Spleen (tissue), 11 donors: ENCODE data around the gene ARHGAP22. TPM values are rescaled to one million over a fixed set of nuclear protein-coding genes. Genes with fewer than 3 reads are reported as not detected.

Experiments
- DNase-seq: peaks from one replicate; pipeline ENCODE4 v3.0.0-alpha.2; 2020
- H3K27ac ChIP-seq, 8 donors: fragments of 200-600 bp; sonication (generic) in 7 of 8; 1 replicate in 4 of 8; 2 replicates in 4 of 8; pipeline versions ENCODE4 v1.5.0 to v1.8.0; 2016 to 2021; ENCODE audit warnings: inconsistent platforms in 4 of 8, mild to moderate bottlenecking in 4 of 8, moderate library complexity in 1 of 8
- H3K27me3 ChIP-seq, 7 donors: fragments of 200-600 bp; sonication (generic) in 6 of 7; replicated peaks in 1 of 7; 1 replicate in 4 of 7; 2 replicates in 3 of 7; pipeline versions ENCODE4 v1.5.0 to v1.8.0; 2016 to 2021; ENCODE audit warnings: inconsistent platforms in 3 of 7, mild to moderate bottlenecking in 1 of 7
- H3K36me3 ChIP-seq, 6 donors: fragments of 200-600 bp; sonication (generic) in 5 of 6; 1 replicate in 4 of 6; 2 replicates in 2 of 6; pipeline versions ENCODE4 v1.5.0 to v1.8.0; 2016 to 2021; ENCODE audit warnings: inconsistent platforms in 2 of 6
- H3K4me1 ChIP-seq, 6 donors: fragments of 200-600 bp; sonication (generic) in 5 of 6; 1 replicate in 3 of 6; 2 replicates in 3 of 6; pipeline versions ENCODE4 v1.5.0 to v1.8.0; 2016 to 2021; ENCODE audit warnings: inconsistent platforms in 3 of 6
- H3K4me3 ChIP-seq, 8 donors: fragments of 200-600 bp; sonication (generic) in 7 of 8; 1 replicate in 4 of 8; 2 replicates in 4 of 8; pipeline versions ENCODE4 v1.5.0 to v1.8.0; 2016 to 2021; ENCODE audit warnings: inconsistent platforms in 4 of 8, mild to moderate bottlenecking in 4 of 8, moderate library complexity in 2 of 8
- H3K9me3 ChIP-seq, 8 donors: fragments of 200-600 bp; sonication (generic) in 7 of 8; 1 replicate in 4 of 8; 2 replicates in 4 of 8; pipeline versions ENCODE4 v1.5.0 to v1.8.0; 2016 to 2021; ENCODE audit warnings: inconsistent platforms in 4 of 8
- POLR2A ChIP-seq, 3 donors: fragments of 450-650 bp; IDR thresholded peaks; one replicate each; pipeline ENCODE4 v1.5.1; 2017; ENCODE audit warnings: antibody characterized with exemption in 3 of 3, mild to moderate bottlenecking in 1 of 3
- POLR2AphosphoS5 ChIP-seq, 3 donors: sonication (generic); formaldehyde crosslinking; IDR thresholded peaks; one replicate each; pipeline ENCODE4 v1.5.1; 2017; ENCODE audit warnings: antibody characterized with exemption in 3 of 3
- WGBS, 5 donors: extraction: QIAGEN DNeasy Blood & Tissue Kit in 3 of 5; methylation state at CpG; one replicate each; pipeline versions ENCODE4 v1.1.5 to v1.1.7; 2013 to 2018; 5-methylcytosine and 5-hydroxymethylcytosine counted together
- intact Hi-C: fragments of 100-400 bp; cut with DNase I; formaldehyde crosslinking; loops from one replicate; pipeline ENCODE4 v1.15.0; 2023; ENCODE audit warnings: low total_unique reads
- polyA plus RNA-seq, 3 donors: library from polyadenylated mRNA; stranded (reverse); fragments of 200-250 nt; gene quantifications; one replicate each; pipeline ENCODE4 v1.2.1, GENCODE V29; 2013
- total RNA-seq, 7 donors: library from RNA; depleted of rRNA in 3 of 7; stranded (reverse); fragments of >200 nt in 3 of 7; fragmentation: NEBNext Ultra II Directional in 4 of 7; extraction: Animal tissue kit (Norgen Biotek cat#: 25700) in 4 of 7; gene quantifications; one replicate each; pipeline versions ENCODE4 v1.1.0 to v1.2.1, GENCODE V29; 2016 to 2021
- TF ChIP-seq, protein P1 (sequence below), 11 experiments: fragments of 200-600 bp in 7 of 11; fragments of 450-650 bp in 4 of 11; sonication (generic) in 4 of 11; IDR thresholded peaks in 8 of 11; conservative IDR thresholded peaks in 3 of 11; 1 replicate in 7 of 11; 2 replicates in 4 of 11; pipeline versions ENCODE4 v1.4.0 to v1.8.0; 2016 to 2021; ENCODE audit warnings: antibody characterized with exemption in 11 of 11, inconsistent platforms in 4 of 11, mild to moderate bottlenecking in 1 of 11
- donor health status: healthy with polysubstance abuse.
- donor health status: DM: no; HTN: no; CAD: no; lungs with moderate emphysema.
- donor health status: DM: no; HTN: no; CAD: no.
- donor health status: Bipolar disorder and iron deficiency.
- donor health status: healthy.
- donor health status: DM: no; HTN: no; CAD: no.
- donor health status: DM: yes; HTN: yes; CAD: no.

The ARHGAP22 gene
- total and polyA plus RNA-seq, 10 donors = 0.56 to 7.5 (median 3.2) TPM

DNA sequence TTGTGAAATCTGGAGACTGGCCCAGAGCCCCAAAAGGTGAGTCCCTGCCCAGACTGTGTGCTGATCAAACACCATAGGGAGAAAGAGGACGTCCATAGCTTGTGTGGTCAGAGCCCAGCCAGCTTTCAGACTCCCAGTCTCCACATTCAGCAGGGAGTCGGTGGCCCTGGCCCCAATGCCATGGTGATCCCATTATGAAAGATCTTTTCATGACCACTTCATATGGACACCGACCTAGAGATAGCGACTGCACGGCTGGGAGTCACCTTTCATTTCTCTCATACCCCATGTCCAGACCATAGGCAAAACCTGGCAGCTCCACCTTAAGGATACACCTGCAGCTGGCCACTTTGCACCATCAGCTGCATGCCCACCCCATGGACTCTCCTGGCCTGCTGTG lies 126.4 kb downstream of the ARHGAP22 start:
- no peak overlapping the region for H3K4me3 ChIP-seq
- no peaks in the 10 kb centered on the region for H3K36me3 ChIP-seq
- H3K27ac ChIP-seq = no peak overlapping the region
- intact Hi-C loops = no loop called here
- peaks cover 0 to 25% (median 0%) of the 10 kb centered on the region in 7 donors for H3K27me3 ChIP-seq
- no peaks in the 10 kb centered on the region for H3K9me3 ChIP-seq
- no peaks in the 10 kb centered on the region for H3K4me1 ChIP-seq
- WGBS, 5 donors = 87 to 98% (median 90%) methylated on average over 5 of the region's 5 CpGs
- no peak for DNase-seq
- TF ChIP-seq POLR2A (IDR thresholded peaks at IDR 0.05) (no peak), POLR2AphosphoS5 (IDR thresholded peaks at IDR 0.05) (no peak)
- TF ChIP-seq, protein P1, sequence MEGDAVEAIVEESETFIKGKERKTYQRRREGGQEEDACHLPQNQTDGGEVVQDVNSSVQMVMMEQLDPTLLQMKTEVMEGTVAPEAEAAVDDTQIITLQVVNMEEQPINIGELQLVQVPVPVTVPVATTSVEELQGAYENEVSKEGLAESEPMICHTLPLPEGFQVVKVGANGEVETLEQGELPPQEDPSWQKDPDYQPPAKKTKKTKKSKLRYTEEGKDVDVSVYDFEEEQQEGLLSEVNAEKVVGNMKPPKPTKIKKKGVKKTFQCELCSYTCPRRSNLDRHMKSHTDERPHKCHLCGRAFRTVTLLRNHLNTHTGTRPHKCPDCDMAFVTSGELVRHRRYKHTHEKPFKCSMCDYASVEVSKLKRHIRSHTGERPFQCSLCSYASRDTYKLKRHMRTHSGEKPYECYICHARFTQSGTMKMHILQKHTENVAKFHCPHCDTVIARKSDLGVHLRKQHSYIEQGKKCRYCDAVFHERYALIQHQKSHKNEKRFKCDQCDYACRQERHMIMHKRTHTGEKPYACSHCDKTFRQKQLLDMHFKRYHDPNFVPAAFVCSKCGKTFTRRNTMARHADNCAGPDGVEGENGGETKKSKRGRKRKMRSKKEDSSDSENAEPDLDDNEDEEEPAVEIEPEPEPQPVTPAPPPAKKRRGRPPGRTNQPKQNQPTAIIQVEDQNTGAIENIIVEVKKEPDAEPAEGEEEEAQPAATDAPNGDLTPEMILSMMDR (IDR thresholded peaks at IDR 0.05 in 8 of 11, conservative IDR thresholded peaks at IDR 0.05 in 3 of 11) = no peak

DNA sequence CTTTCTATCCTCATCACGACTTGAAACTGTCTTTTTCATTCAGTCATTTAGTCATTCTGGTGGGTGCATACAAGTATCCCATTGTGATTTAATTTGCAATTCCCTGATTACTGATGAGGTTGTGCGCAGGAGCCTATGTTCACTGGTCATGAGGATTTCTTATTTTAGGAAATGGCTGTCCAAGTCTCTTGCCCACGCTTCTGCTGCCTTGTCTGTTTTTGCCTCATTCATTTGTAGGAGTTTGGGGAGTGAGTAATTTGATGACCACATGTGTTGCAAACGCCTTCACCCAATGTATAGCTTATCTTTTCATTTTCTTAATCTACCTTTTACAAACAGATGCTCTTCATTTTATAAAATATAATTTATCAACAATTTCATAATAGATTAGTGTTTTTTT lies 127.3 kb downstream of the ARHGAP22 start:
- no peaks in the 10 kb centered on the region for H3K36me3 ChIP-seq
- H3K4me1 ChIP-seq = no peaks in the 10 kb centered on the region
- no peak for DNase-seq
- TF ChIP-seq POLR2A (IDR thresholded peaks at IDR 0.05) = no peak
- no peak for TF ChIP-seq POLR2AphosphoS5 (IDR thresholded peaks at IDR 0.05)
- TF ChIP-seq, protein P1 (IDR thresholded peaks at IDR 0.05 in 8 of 11, conservative IDR thresholded peaks at IDR 0.05 in 3 of 11) = no peak
- no peaks in the 10 kb centered on the region for H3K9me3 ChIP-seq
- no peak overlapping the region for H3K4me3 ChIP-seq
- H3K27ac ChIP-seq = no peak overlapping the region
- WGBS, 5 donors = 77 to 82% (median 81%) methylated on average over 4 of the region's 4 CpGs
- intact Hi-C loops = no loop called here
- H3K27me3 ChIP-seq = peaks cover 0 to 25% (median 0%) of the 10 kb centered on the region in 7 donors

DNA sequence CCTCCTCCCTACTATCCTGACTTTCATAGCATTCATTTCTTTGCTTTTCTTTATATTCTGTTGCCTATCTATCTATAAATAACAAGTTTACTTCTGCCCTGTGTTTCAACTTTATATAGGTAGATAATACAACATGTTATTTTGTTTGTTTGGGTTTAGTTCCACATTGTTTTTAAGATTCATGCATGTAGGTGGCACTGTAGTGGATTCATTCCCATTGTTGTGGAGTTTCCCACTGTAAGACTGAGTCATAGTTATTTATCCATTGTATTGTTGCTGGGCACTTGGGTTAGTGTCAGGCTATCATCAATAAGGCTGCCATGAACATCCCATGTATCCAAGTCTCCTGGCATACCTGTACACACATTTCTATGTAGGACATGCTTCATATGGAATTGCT lies 127.7 kb downstream of the ARHGAP22 start:
- H3K36me3 ChIP-seq = no peaks in the 10 kb centered on the region
- DNase-seq = no peak
- intact Hi-C loops = no loop called here
- H3K4me1 ChIP-seq = no peaks in the 10 kb centered on the region
- no peak overlapping the region for H3K27ac ChIP-seq
- TF ChIP-seq POLR2AphosphoS5 (IDR thresholded peaks at IDR 0.05) (no peak), POLR2A (IDR thresholded peaks at IDR 0.05) (no peak)
- TF ChIP-seq, protein P1 (IDR thresholded peaks at IDR 0.05 in 8 of 11, conservative IDR thresholded peaks at IDR 0.05 in 3 of 11) = no peak
- no peak overlapping the region for H3K4me3 ChIP-seq
- no peaks in the 10 kb centered on the region for H3K9me3 ChIP-seq
- H3K27me3 ChIP-seq = peaks cover 0 to 25% (median 0%) of the 10 kb centered on the region in 7 donors

DNA sequence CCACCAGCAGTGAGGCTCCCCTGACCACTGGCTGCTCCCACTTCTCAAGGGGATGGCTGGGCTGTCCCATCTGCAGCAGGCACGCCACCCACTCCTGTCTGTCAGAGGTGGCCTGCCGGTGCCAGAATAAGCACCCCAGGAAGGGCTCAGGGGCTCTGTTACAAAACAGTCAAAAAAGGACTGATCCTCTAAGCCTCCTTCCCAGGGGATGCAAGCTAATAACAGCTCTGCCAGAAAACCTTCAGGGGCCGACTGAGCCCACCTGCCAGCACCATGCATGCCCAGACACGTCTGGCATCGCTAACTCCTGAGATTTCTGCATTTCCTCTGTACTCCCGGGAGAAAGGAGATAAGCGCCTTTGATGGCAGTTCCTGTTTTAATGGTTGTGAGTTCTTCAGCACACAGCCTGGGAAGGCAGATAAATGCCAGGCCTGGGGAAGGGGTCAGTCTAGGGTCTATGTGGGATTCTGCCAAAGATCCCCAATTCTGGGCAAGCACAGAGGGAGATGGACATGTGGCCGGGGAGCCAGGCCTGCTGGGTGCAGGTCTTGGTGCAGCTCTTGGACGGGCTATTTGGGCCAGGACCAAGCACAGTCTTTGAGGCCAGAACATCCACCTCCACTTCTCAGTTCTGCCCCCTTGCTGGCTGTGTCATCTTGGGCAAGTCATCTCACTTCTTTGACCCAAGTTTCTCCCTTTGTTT lies 128.4 kb downstream of the ARHGAP22 start:
- peaks cover 0 to 25% (median 0%) of the 10 kb centered on the region in 7 donors for H3K27me3 ChIP-seq
- no peak for TF ChIP-seq POLR2A (IDR thresholded peaks at IDR 0.05)
- TF ChIP-seq POLR2AphosphoS5 (IDR thresholded peaks at IDR 0.05) = no peak
- TF ChIP-seq, protein P1 (IDR thresholded peaks at IDR 0.05 in 8 of 11, conservative IDR thresholded peaks at IDR 0.05 in 3 of 11) = no peak

More for the DNA sequence above, 128.4 kb downstream of the ARHGAP22 start:
- WGBS, 5 donors = 36 to 46% (median 41%) methylated on average over 8 to 9 of the region's 9 CpGs
- Histone ChIP-seq H3K27ac (no peak overlapping the region), H3K4me3 (no peak overlapping the region), H3K4me1 (no peaks in the 10 kb centered on the region), H3K36me3 (no peaks in the 10 kb centered on the region), H3K9me3 (no peaks in the 10 kb centered on the region)
- intact Hi-C loops = no loop called here
- DNase-seq = no peak
